GM18502 (cell line): Measurements from ENCODE around the gene WRAP73.
A peak's percentile ranks its signal among the peaks of the same experiment; 100 is the strongest.
"Not testable (repeated sequence)": the region's sequence is repeated elsewhere in the genome, so short reads cannot be mapped to it uniquely, and the experiment has no call there.

Experiments
- ATAC-seq: cut with Tn5 transposase; IDR thresholded peaks from one replicate; pipeline ENCODE4 v1.9.1; 2021; ENCODE audit warnings: mild to moderate bottlenecking; ENCODE audit not compliant: unreplicated experiment, poor library complexity

WRAP73 gene

GRCh38 chr1:3632716-3633343 is 17.1 kb downstream of the WRAP73 start:
- no peak for ATAC-seq

- no peak for ATAC-seq
Measured at GRCh38 chr1:3632298-3632697, 17.6 kb downstream of the WRAP73 start.

DNA sequence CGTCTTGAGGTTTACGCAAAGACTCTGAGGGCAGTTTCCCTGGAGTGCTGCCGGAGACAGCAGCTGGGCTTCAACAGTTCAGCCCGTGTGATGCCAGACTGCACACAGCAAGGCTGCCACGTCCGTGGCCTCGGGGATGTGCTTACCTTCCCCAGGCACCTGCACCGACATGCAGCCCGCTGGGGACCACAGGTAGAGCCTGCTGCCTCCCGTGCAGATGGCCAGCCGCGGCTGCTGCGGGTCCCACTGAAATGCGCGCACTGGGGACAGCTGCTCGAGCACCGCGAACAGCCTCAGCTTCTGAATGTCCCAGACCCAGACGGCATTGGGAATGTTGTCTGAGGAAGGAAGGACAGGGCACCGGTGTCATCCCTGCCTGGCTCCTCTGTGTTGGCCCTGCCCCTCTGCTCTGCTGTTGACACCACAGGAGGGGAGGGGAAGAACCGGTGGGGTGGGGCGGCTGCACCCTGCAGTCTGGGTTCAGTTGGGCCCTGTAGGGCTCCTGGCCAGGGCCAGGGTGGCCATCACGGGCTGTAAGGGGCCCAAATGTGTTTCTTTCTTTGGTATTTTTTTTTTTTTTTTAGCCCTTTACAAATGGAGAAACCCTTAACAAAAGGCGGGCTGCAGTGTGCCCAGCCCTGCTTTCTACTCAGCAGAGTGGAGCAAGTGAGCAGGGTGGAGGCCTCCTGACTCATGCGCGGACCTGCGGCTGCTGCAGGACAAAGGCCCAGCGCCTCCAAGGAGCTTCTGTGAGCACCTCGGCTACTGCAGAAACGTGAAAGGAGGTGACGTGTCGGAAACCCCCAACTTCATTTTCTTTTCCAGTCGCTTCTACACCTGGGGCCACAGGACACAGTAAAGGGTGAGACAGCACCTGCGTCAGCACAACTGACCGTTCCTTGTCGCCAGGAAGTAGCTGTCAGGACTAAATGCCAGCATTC is 18.3 kb downstream of the WRAP73 start:
- no peak for ATAC-seq

DNA sequence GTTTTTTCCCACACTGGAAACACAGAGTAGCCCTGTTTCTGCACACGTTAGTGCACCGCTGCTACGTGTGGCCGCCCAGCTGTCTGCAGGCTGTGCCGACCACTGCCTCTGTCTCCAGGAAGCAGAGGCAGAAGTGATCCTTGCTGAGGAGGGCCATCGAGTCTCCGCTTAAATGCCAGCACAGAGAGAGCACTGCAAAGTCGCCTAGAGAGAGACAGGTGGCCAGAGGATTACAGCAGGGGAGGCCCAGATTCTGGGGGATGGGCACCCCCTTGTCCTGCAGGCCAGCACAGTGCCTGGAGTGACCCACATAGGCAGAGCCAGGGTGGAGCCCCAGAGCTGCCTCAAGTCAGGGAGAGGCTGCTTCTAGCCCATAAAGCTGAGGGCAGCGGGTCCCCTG is 19.0 kb downstream of the WRAP73 start:
- ATAC-seq = no peak

- ATAC-seq = no peak
Measured at GRCh38 chr1:3630161-3630611, 19.7 kb downstream of the WRAP73 start.

DNA sequence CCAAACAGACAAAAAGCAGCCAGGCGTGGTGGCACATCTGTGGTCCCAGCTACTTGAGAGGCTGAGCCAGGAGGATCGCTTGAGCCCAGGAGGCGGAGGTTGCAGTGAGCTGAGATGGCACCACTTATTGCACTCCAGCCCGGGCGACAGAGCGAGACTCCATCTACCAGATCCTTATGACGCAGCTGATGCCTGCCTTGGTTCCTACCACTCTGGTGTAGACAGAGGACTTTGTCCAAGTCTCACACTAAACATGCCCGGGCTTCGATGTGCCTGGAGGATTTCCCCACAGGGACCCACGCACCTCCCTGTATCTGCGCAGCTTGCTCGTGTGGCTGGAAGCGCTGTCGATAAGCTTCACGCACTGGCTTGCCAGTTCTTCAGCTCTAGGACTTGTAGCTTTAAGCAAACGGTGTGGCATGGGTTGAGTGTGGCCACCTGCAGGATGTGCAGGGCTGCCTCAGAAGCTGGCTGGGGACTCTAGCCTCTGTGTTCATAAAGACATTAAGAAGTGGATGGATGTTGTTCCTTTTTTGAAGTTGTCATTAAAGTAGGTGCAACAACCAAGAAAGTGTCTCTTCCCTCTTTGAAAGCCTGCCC is 20.2 kb downstream of the WRAP73 start:
- ATAC-seq = no peak

DNA sequence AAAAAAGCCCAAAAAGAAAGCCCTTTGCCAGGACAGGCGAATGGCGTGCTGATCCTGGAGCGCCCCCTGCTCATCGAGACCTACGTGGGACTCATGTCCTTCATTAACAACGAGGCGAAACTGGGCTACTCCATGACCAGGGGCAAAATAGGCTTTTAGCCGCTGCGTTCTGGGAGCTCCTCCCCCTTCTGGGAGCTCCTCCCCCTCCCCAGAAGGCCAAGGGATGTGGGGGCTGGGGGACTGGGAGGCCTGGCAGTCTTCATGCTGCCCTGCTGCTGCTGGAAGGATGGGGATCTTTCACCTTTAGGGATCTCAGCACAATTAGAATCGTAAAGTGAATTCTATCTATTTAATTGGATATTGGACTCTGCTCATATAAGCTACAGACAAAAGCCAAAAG is 21.5 kb downstream of the WRAP73 start:
- no peak for ATAC-seq

- ATAC-seq = no peak
Measured at GRCh38 chr1:3627515-3628253, 22.2 kb downstream of the WRAP73 start.

GRCh38 chr1:3626025-3626424 is 23.9 kb downstream of the WRAP73 start:
- no peak for ATAC-seq

GRCh38 chr1:3625151-3625907 is 24.6 kb downstream of the WRAP73 start:
- ATAC-seq = peak; percentile 14

GRCh38 chr1:3624200-3625136 is 25.4 kb downstream of the WRAP73 start, which contains the start of gene TPRG1L:
TSS of gene TPRG1L (plus strand) at chr1:3625015. CDS start at chr1:3625073, 58 bp downstream.
- peak; percentile 92 for ATAC-seq

- no peak for ATAC-seq
Measured at GRCh38 chr1:3623441-3624199, 26.3 kb downstream of the WRAP73 start.

DNA sequence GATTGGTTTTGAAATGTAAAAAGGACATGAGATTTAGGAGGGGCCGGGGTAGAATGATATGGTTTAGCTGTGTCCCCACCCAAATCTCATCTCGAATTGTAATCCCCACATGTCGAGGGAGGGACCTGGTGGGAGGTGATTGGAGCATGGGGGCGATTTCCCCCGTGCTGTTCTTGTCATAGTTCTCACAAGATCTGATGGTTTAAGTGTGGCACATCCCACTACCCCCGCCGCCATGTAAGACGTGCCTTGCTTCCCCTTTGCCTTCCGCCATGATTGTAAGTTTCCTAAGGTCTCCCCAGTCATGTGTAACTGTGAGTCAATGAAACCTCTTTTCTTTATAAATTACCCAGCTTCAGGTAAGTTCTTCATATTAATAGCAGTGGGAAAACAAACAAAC is 27.8 kb downstream of the WRAP73 start:
- not testable (repeated sequence) for ATAC-seq

GRCh38 chr1:3621151-3621671 is 28.7 kb downstream of the WRAP73 start:
- ATAC-seq = not testable (repeated sequence)

DNA sequence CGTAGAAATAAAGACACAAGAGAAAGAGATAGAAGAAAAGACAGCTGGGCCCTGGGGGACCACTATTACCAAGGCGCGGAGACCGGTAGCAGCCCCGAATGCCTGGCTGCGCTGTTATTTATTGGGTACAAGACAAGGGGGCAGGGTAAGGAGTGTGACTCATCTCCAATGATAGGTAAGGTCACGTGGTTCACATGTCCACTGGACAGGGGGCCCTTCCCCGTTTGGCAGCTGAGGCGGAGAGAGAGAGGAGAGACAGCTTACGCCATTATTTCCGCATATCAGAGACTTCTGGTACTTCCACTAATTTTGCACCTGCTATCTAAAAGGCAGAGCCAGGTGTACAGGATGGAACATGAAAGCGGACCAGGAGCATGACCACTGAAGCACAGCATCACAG is 29.2 kb downstream of the WRAP73 start:
- no peak for ATAC-seq

- ATAC-seq = peak; percentile 46
Measured at GRCh38 chr1:3618881-3619671, 30.8 kb downstream of the WRAP73 start.

DNA sequence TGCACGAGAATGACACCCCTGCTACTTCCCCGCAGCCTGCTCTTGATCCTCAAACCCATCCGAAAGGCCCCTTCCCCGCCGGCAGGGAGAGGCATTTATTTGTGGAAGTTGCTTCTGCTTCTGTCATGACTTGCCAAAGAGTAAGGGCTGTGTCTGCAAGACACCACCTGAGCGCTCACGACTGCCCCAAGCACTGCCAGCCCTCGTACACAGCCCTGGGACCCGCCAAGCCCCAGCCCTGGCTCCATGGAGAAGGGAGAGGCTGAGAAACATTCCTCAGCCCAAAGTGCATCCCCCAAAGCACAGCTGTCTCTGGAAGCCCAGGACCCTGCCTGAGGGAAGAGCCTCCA is 31.4 kb downstream of the WRAP73 start:
- no peak for ATAC-seq
